Stomach (tissue), 9 donors: ENCODE results near the gene PTX3. TPM values are rescaled to one million over a fixed set of nuclear protein-coding genes. Genes with fewer than 3 reads are reported as not detected.

Experiments used
- DNase-seq, 2 donors: peaks; one replicate each; pipeline versions ENCODE4 v3.0.0 to v3.0.0-alpha.2; 2013 to 2019
- H3K27ac ChIP-seq, 5 donors: fragments of 200-600 bp in 4 of 5; sonication (generic) in 4 of 5; one replicate each; pipeline ENCODE4 v1.5.1; 2013 to 2019; ENCODE audit warnings: mild to moderate bottlenecking in 1 of 5, moderate library complexity in 1 of 5
- H3K27me3 ChIP-seq, 3 donors: fragments of 200-600 bp; sonication (generic); one replicate each; pipeline ENCODE4 v1.5.1; 2017 to 2019; ENCODE audit warnings: mixed run types in 1 of 3
- H3K36me3 ChIP-seq, 4 donors: fragments of 200-600 bp; sonication (generic); 1 replicate in 3 of 4; 2 replicates in 1 of 4; pipeline ENCODE4 v1.5.1; 2016 to 2019
- H3K4me1 ChIP-seq, 4 donors: fragments of 200-600 bp; sonication (generic); one replicate each; pipeline ENCODE4 v1.5.1; 2016 to 2019
- H3K4me3 ChIP-seq, 4 donors: fragments of 200-600 bp; sonication (generic) in 3 of 4; one replicate each; pipeline ENCODE4 v1.5.1; 2016 to 2019; ENCODE audit warnings: mild to moderate bottlenecking in 1 of 4
- H3K9me3 ChIP-seq, 4 donors: fragments of 200-600 bp; sonication (generic); one replicate each; pipeline ENCODE4 v1.5.1; 2016 to 2019
- CTCF ChIP-seq, 7 experiments: fragments of 450-650 bp in 4 of 7; fragments of 200-600 bp in 3 of 7; sonication (generic) in 3 of 7; IDR thresholded peaks; one replicate each; pipeline ENCODE4 v1.5.1; 2016 to 2019; ENCODE audit warnings: antibody characterized with exemption in 7 of 7, control low read depth in 2 of 7, mild to moderate bottlenecking in 1 of 7
- EP300 ChIP-seq: sonication (generic); formaldehyde crosslinking; IDR thresholded peaks from one replicate; pipeline ENCODE4 v1.6.1; 2017; ENCODE audit warnings: antibody characterized with exemption
- POLR2A ChIP-seq, 4 donors: fragments of 450-650 bp; IDR thresholded peaks; one replicate each; pipeline ENCODE4 v1.6.1; 2016; ENCODE audit warnings: antibody characterized with exemption in 4 of 4, control low read depth in 2 of 4, mild to moderate bottlenecking in 1 of 4, moderate library complexity in 1 of 4
- POLR2AphosphoS5 ChIP-seq, 3 donors: sonication (generic); formaldehyde crosslinking; IDR thresholded peaks; one replicate each; pipeline ENCODE4 v1.6.1; 2016; ENCODE audit warnings: antibody characterized with exemption in 3 of 3
- WGBS, 5 donors: extraction: QIAGEN DNeasy Blood & Tissue Kit in 3 of 5; methylation state at CpG; one replicate each; pipeline versions ENCODE4 v1.1.5 to v1.1.7; 2013 to 2018; 5-methylcytosine and 5-hydroxymethylcytosine counted together
- intact Hi-C: fragments of 100-400 bp; cut with DNase I; formaldehyde crosslinking; loops from one replicate; pipeline ENCODE4 v1.15.1; 2023; ENCODE audit warnings: low total_unique reads
- polyA plus RNA-seq, 3 donors: library from polyadenylated mRNA; stranded (reverse); fragments of 200-250 nt; gene quantifications; one replicate each; pipeline ENCODE4 v1.2.3, GENCODE V29; 2013
- total RNA-seq, 5 donors: library from RNA; depleted of rRNA; stranded (reverse); fragments of >200 nt; gene quantifications; one replicate each; pipeline versions ENCODE4 v1.1.0 to v1.2.3, GENCODE V29; 2014 to 2016
- donor health status: healthy with polysubstance abuse.
- donor health status: Bipolar disorder and iron deficiency.
- donor health status: healthy.

The PTX3 gene
- total and polyA plus RNA-seq, 8 donors = 0.45 to 25.7 (median 4.6) TPM

GRCh38 chr3:157412323-157412855, 24.3 kb upstream of the PTX3 start:
- Histone ChIP-seq H3K4me1 (no peaks in the 10 kb centered on the region), H3K27ac (no peak overlapping the region), H3K9me3 (no peaks in the 10 kb centered on the region), H3K36me3 (no peaks in the 10 kb centered on the region), H3K27me3 (no peaks in the 10 kb centered on the region), H3K4me3 (no peak overlapping the region)
- no peak for DNase-seq
- WGBS, 5 donors = 89 to 100% (median 95%) methylated on average over 1 of the region's 1 CpG
- TF ChIP-seq CTCF (IDR thresholded peaks at IDR 0.05) (no peak), POLR2A (IDR thresholded peaks at IDR 0.05) (no peak), EP300 (no peak), POLR2AphosphoS5 (IDR thresholded peaks at IDR 0.05) (no peak)
- intact Hi-C loops = no loop called here

GRCh38 chr3:157414861-157415260, 21.8 kb upstream of the PTX3 start:
- Histone ChIP-seq H3K27me3 (no peaks in the 10 kb centered on the region), H3K9me3 (no peaks in the 10 kb centered on the region), H3K36me3 (no peaks in the 10 kb centered on the region)

GRCh38 chr3:157416347-157417087, 20.1 kb upstream of the PTX3 start:
- TF ChIP-seq CTCF (IDR thresholded peaks at IDR 0.05) (no peak), POLR2AphosphoS5 (IDR thresholded peaks at IDR 0.05) (no peak), EP300 (no peak), POLR2A (IDR thresholded peaks at IDR 0.05) (no peak)
- 80 to 85% (median 84%) methylated on average over 3 of the region's 3 CpGs for WGBS, 5 donors
- H3K4me1 ChIP-seq = no peaks in the 10 kb centered on the region
- H3K9me3 ChIP-seq = no peaks in the 10 kb centered on the region
- H3K27me3 ChIP-seq = no peaks in the 10 kb centered on the region
- intact Hi-C loops = no loop called here
- no peak for DNase-seq
- no peak overlapping the region for H3K27ac ChIP-seq
- H3K36me3 ChIP-seq = no peaks in the 10 kb centered on the region
- no peak overlapping the region for H3K4me3 ChIP-seq

More at GRCh38 chr3:157414861-157415260, 21.8 kb upstream of the PTX3 start:
- H3K4me3 ChIP-seq = no peak overlapping the region
- intact Hi-C loops = no loop called here
- no peak overlapping the region for H3K27ac ChIP-seq
- no peak for DNase-seq
- TF ChIP-seq EP300 = no peak
- TF ChIP-seq POLR2A (IDR thresholded peaks at IDR 0.05) = no peak
- no peak for TF ChIP-seq CTCF (IDR thresholded peaks at IDR 0.05)
- TF ChIP-seq POLR2AphosphoS5 (IDR thresholded peaks at IDR 0.05) = no peak
- H3K4me1 ChIP-seq = no peaks in the 10 kb centered on the region

GRCh38 chr3:157417247-157417646, 19.4 kb upstream of the PTX3 start:
- H3K27ac ChIP-seq = no peak overlapping the region
- no peaks in the 10 kb centered on the region for H3K27me3 ChIP-seq
- no peak for DNase-seq
- no peaks in the 10 kb centered on the region for H3K4me1 ChIP-seq
- WGBS, 5 donors = 81 to 93% (median 87%) methylated on average over 2 of the region's 2 CpGs
- TF ChIP-seq POLR2A (IDR thresholded peaks at IDR 0.05) (no peak), CTCF (IDR thresholded peaks at IDR 0.05) (no peak), EP300 (no peak), POLR2AphosphoS5 (IDR thresholded peaks at IDR 0.05) (no peak)
- no peak overlapping the region for H3K4me3 ChIP-seq
- H3K36me3 ChIP-seq = no peaks in the 10 kb centered on the region
- intact Hi-C loops = no loop called here
- H3K9me3 ChIP-seq = no peaks in the 10 kb centered on the region
